Right kidney (tissue), 1 donor: ENCODE data around the gene HMCN2.

Experiments
- DNase-seq: peaks from one replicate; pipeline ENCODE4 v3.0.0-alpha.2; 2016

The HMCN2 gene

DNA sequence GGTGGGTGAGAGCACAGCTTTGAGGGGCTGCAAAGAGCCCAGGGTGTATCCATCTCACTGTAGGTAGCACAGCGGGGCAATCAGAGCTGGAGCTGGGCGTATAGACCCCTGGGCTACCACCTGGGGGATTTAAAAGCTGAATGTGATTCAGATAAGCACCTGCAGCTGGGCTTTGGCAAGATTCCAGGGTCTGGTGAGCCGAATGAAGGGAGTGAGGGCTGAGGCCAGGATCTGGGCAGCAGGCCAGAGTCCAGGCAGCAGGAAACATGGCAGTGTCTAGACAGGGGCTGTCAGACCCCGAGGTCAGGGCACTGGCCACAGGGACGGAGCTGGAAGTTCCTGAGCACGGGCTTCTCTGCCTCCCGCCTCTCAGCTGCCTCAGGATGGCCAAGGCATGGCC lies 187.9 kb downstream of the HMCN2 start:
- no peak for DNase-seq

DNA sequence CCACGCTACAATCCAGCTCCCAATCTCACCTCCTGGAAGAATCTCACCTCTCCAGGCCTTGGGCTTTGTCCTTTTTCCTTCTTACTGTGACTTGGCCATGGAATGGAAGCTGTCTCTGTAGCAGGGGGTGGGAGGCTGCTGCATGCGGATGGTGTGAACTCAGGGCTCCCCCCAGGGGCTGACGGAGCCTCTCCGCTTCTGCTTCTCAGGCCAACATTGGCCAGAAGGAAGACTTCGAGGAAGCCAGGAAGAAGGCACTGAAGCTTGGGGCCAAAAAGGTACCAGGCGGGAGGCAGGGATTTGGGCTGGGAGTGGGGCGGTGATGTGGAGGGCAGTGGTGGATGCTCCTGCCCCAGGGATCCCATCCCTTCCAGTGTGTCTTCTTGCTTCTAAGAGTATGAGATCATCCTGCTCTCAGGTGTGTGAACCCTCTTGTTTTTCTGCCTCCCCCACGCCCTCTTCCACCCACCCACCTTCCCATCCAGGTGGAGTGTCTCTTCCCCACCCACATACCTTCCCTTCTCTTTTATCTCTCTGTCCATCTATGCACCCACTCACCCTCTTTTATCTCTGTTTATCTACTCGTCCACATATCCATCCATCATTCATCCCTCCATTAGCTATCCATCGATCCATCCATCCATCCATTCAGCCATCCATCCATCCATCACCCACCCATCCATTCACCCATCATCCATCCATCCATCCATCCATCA lies 188.7 kb downstream of the HMCN2 start:
- DNase-seq: no peak

DNA sequence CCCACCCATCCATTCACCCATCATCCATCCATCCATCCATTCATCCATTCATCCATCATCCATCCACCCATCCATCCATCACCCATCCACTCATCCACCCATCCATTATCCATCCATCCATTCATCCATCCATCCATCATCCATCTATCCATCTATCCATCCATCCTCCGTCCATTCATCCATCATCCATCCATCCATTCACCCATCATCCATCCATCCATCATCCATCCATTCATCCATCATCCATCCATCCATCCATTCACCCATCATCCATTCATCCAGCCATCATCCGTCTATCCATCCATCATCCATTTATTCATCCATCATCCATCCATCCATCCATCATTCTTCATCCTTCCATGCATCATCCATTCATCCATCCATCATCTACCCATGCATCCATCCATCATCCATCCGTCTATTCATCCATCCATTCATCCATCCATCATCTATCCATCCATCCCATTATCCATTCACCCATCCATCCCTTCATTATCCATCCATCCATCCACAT lies 189.3 kb downstream of the HMCN2 start:
- DNase-seq: no peak

DNA sequence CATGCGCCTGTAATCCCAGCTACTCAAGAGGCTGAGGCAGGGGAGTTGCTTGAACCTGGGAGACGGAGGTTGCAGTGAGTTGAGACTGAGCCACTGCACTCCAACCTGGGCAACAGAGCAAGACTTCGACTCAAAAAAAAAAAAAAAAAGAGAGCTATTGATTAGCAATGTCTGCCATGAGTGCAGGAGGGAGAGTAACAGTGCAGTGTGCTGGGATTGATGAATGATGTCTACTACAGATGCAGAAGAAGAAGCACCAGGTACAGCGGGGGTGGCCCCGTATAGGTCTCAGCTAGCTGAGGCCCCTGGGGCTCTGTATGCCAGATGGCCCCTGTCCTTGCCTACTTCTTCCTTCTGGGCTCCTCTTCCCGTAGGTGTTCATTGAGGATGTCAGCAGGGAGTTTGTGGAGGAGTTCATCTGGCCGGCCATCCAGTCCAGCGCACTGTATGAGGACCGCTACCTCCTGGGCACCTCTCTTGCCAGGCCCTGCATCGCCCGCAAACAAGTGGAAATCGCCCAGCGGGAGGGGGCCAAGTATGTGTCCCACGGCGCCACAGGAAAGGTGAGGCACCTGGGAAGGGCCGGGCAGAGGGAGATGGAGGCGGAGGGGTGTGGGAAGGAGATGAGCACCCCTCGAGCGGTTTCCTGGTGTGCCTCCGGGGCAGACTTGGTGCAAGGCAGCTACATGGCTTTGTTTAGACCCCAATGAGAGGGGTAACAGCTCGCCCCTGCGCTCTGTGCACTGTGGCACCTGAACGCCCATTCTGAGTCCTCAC lies 192.7 kb downstream of the HMCN2 start:
- DNase-seq: no peak

DNA sequence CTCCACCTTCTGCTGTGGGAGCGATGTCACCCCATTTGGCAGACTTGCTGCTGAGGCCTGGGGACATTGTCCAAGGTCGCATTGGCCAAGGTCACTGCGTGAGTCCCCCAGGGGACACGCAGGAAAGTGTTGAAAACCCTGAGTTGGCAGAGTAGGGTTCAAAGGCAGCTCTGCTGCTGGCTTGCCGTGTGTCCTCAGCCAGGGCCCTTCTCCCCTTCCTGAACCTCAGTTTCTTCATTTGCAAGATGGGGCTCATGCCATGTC lies 193.2 kb downstream of the HMCN2 start:
- DNase-seq: no peak

DNA sequence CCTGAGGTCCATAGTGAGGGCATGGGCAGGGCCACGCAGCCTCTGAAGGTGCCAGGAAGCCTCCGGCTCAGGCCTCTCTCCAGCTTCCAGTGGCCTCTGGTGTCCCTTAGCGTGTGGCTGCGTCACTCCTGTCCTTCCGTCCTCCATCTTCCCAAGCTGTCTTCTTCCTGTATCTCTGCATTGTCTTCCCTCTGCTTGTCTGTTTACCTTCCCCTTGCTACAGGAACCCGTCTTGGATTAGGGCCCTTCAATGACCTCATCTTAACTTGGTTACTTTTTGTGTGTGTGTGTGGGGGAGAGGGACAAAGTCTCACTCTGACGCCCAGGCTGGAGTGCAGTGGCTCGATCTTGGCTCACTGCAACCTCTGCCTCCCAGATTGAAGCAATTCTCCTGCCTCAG lies 193.6 kb downstream of the HMCN2 start:
- DNase-seq: no peak

DNA sequence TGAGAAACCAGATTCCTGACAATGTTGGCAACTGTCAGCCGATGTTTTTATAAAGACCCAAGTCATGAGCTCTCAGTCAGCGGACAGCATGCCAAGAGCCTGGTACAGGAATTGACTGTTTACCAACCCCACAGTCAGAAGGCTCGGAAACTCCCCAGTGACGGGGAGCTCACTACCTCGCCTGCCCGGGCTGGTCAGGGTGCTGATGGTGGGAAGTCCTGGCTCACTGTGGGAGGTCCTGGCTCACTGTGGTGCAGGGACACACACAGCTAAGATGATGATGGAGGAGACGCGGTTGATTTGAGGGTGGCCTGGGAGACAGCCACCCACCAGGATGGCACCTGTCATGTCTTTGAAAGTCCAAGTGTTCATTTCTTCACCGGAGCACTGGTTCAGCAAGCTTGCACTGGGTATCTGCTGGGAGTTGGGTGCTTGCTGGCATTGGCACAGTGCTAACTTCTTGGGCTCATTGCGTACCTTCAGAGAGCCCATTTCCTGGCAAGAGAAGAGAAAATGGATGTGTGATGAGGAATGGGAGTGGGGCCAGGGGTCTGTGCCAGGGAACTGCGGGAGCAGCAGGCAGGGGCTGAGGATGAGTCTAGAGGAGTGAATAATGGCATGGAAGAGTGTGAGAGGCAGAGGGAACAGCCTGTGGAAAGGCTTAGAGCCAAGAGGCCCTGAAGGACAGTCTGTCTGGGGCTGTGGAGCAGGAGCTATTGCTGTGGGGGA lies 194.5 kb downstream of the HMCN2 start:
- no peak for DNase-seq

DNA sequence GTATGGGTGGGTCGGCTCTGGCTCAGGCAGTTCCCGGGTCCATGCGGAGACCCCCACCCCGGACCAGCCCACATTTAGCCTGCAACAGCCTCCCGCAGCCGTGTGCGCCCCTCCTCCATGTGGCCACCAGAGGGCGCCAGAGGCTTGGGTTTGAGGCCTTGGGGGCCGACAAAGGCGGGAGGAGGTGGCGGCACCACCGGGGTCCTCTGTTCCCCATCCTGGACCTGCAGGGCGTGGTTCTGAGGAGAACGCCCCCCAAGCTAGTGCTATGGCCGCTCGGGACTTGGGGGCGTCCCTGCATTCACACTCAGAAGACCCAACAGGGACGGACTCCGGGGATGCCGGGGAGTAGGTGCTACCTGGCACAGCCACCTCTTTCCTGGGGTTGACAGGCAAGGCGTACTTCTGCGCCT lies 195.7 kb downstream of the HMCN2 start:
- peak; percentile 71 for DNase-seq

DNA sequence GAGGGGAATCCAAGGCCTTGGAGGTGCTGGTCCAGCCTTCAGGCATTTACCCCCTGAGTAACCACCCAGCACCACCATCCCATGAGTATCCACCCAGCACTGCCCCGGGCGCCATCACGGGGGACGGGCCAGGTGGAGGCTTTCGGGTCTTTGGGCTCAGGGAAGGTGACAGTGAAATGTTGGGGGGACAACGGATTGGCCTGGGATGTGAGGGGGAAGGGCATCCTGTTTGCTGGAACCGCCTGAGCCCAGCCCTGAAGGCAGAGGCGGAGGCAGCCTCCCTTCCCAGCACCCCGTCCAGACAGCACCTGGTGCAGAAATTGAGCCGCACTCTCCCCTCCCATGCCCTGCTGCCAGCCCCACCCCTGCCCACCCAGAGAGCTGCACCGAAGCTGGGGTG lies 196.2 kb downstream of the HMCN2 start:
- no peak for DNase-seq

DNA sequence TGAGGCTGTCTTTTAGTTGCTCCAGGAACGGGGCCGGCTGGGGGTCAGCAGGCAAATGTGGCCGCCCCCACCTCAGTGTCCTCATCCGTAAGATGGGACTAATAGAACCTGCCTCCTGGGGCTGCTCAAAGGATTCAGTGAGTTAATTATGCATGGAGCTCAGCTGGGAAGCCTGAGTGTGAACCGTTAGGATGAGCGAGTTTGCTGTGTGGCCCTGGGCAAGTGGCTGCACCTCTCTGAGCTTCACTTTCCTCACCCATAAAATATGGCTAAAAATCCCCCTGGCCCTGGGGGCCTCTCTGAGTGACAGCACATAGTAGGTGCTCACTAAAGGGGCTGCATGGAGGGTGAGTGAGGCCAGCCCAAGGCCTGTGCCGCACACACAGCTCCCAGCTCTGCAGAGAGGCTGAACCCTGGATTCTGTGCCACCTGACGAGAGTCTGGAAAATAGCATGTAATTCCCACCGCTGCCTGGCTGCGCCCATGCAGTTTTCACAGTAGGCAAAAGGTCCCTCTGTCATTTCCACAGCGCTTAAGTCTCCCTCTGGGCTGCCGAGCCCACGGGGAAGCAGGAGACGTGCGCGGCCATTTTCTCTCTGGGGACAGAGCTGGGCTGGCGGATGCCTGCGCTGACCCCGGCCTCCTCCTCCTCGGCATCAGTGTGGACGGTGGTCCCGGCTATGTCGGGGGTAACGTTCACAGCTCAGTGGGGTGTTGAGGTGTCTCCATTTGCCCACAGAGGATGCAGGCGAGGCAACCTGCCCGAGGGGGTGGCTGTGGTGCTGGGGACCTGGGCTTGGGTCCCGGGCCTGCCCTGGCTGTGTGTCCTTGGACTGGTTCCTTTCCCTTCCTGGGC lies 197.4 kb downstream of the HMCN2 start:
- DNase-seq: no peak

DNA sequence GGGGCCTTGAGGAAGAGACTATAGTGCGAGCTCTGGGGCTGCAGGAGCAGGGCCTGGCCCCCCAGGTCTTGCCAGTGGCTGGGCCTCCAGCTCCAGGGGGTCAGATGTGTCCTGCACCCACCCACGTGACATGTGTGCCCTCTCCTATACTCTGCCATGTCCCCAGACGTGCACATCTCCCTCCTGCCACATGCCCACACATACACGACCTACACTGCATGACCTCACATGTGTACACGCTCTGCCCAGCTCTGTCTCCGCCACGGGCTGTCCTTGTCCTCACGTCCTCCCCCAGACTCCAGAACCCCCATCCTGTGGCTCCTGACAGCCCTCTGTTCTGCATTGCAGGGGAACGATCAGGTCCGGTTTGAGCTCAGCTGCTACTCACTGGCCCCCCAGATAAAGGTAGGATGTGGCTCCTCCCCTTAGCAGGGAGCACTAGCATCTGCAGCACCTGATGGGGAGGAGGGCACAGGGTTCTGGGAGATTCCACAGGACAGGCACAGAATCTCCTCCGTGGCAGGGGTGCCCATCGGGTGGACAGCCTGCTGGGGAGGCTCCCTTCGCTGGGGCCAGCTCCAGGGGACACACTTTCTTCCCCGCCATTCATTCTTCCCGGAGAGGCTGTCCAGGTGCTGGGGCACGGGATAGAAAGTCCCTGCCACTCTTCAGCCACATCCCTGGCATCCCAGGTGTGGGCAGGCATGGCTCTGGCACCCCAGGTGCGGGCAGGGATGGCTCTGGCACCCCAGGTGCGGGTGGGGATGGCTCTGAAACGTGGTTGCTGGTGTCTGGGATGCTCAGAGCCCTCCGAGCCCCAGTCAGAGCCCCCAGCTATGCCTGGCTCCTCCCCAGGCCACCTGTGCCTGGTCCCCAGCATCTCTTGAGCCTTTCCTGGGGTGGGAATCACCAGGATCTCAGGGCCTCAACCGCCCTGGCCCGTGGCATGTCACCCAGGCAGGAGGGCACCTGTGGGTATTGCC lies 198.5 kb downstream of the HMCN2 start:
- DNase-seq: no peak

DNA sequence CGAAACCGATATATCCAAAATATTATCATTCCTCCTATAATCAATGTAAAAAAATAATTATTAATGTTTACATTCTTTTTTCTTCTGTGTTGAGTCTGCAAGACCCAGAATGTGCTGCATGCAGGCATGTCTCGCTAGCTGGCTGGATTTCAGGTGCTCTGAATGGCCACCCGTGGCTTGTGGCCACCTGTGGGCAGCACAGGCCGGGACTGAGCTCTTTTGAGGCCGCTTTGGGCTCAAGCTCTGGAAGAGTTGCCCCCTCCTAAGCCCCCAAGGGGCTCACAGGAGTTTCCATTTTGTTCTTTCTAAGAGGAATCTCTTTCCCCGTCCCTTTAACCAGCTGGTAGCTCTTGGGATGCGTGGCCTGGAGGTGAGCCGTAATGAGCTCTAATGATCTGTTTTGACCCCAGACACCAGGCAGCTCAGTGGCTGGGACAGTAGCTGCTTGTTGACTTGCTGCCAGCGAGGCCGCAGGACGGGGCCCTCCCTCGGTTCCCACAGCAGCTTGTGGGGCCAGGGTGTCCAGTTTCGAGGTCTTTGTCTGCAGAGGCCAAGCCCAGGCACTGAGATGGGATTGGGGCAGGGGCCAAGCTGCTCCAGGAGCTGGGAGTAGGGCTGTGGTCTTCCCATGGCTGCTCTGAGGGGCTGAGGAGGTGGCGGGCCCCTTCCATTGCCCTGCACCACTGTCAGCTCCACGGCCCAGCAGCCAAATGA lies 200.0 kb downstream of the HMCN2 start:
- DNase-seq: no peak

DNA sequence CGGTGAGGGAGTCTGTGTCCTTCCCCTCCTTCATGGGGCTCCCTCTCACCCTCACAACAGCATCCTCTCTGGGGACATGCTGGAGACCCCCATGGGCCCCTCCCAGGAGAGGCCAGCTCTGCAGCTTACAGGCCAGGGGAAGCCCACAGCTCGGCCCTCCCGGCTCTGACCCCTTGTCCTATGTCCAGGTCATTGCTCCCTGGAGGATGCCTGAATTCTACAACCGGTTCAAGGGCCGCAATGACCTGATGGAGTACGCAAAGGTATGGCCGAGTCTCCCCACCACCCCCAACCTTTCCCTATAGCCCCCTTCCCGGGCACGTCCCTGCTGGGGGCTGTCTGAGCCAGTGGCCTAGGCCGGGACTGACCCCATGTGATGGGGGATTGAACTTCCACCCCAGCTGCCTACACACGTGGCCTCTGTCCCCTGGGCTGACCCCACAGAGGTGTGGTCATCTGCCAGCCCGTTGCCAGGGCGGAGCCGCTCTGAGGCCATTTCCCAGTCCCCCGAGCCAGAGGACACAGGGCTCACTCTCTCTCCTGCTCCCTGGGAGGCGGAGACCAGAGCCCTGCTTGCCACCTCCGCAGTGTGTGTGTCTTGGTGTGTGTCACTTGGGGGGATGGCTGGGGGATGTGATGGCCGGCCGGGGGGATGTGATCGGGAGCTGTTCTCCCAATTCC lies 201.1 kb downstream of the HMCN2 start:
- DNase-seq: no peak

DNA sequence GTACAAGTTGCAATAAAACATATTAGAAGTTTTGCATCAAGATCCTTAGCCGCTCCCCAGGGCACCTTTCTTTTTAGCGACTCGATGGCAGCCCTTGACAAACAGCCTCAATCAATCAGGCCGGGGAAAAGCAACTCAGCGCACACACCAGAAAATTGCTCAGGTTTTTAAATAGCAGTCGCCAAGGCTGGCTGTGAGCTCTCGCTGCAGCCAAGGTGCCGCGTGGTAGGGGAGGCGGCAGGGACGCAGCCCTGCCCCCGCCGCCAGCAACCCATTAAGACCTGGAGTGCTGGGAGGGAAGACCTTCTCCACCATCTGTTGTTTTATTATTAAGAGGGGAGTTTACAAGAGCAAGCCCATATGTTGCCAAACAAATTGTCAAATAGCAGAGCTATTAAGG lies 201.8 kb downstream of the HMCN2 start:
- DNase-seq: no peak

DNA sequence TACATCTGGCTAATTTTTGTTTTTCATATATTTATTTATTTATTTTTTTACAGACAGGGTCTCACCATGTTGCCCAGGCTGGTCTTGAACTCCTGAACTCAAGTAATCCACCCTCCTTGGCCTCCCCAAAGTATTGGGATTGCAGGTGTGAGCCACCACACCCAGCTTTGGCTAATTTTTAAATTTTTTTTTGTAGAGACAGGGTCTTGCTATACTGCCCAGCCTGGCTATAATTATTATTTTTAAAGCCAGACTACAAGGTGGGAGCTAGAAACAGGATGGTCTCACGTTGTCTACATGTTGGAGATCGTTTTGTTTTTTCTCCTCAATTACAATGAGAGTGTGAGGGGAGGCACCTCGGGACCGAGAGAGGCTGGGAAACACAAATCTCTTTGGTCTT lies 203.0 kb downstream of the HMCN2 start:
- DNase-seq: no peak

DNA sequence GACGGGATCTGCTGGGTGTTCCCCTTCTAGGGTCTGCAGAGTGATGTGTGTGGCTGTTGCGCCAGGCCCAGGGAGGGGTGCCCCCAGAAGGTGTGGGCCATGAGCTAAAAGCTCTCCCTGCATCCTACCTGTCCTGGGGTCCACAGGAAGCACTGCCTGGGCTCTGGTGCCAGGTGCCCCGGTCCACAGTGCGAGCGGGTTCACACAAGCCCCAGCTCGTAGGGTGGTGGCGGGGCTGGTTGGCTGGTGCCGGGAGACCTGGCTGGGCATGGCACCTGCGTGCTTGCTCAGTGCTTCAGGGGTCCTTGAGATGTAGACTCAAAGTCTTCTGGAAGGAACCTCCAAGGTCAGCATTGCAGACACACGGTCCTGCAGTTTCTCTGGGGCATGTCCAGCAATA lies 204.7 kb downstream of the HMCN2 start:
- DNase-seq: no peak

DNA sequence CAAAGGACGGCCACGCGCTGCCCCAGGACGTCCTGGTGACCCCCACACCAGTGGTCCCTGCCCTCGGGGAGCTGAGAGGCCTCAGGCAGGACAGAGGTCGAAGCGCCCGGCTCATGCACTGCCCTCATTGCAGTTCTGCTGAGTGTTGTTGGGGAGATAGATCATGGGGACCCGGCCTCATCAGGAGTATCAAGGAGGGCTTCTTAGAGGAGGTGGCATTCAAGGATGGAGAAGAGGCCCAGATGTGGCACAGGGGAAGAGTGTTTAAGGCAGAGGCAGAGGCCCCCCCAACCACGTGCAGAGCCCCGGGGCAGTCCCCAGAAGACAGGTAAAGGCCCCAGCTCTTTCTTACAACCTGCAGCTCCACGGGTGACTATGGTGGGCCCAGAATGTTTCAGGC lies 205.4 kb downstream of the HMCN2 start:
- no peak for DNase-seq

DNA sequence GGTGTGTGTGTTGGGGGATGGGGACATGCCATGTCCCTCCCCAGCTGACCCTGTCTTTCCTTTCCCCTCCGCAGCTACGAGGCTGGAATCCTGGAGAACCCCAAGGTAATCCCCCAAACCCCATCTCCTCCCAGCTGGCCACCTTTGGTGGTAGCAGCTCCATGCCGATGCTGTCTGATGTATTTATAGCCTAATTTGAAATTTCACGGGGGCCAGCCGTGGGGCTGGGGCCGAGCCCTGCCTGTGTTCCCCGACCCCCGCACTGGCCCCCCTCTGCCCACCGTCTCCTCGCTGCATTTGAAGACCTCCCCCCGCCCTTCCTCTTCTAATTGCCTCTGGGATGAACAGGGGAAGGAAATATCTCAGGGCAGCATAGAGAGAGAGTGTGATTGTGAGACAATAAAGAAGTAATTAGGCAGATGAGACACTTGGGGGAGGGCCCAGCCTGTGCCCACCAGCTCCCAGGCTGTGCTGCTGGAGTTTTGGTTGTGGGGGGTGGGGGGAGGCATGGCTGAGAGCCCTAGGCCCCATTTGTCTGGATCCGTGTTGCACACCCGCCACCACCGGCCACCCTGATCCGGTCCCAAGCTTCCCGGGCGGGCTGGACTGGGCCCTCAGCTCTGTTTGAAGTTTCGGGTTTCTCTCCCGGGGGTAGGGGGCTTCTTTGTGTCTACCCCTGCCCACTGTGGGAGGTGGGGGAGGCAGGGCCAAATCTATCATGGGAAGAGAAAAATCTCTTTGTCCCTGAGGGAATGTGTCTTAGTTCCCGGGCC lies 206.0 kb downstream of the HMCN2 start:
- no peak for DNase-seq

DNA sequence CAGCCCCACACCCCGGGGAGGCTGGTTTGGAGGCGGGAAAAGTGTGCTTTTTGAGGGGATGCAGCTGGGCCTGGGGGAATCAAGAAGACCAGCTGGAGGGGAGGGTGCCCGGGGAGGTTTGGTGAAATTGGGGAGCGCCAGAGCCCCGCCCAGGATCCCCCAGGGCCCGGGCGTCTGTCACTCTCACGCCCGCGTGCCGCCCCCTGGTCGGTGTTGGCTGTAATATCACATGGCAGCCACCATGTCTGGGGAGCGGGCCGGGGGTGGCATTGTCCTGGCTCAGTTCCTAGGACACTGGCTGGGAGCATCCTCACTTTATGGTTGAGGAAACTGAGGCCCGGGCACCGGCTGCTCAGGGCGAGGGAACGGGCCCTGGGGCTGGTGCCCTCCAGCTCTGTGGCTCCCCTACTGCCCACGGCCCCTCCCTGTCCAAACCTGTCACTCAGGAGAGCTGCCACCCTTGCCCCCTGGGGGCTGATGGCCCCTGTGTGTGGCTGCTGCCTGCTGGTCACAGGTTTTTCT lies 206.7 kb downstream of the HMCN2 start:
- no peak for DNase-seq
